Astrocyte of the cerebellum (primary cell): ENCODE measurements around the gene SPPL2B.

Experiments
- DNase-seq: peaks from one replicate; pipeline ENCODE4 v3.0.0-alpha.2; 2011; ENCODE audit warnings: low read depth
- H3K4me3 ChIP-seq: 2 replicates; pipeline ENCODE4 v1.5.1; 2011; ENCODE audit warnings: mild to moderate bottlenecking, low read depth, low read length, moderate library complexity
- CTCF ChIP-seq: IDR thresholded peaks from 2 replicates; pipeline ENCODE4 v1.5.1; 2012; ENCODE audit warnings: low read length, low read depth, moderate library complexity, mild to moderate bottlenecking; ENCODE audit errors: missing control alignments
- in situ Hi-C: cut with HindIII; loops from 2 replicates; pipeline ENCODE4 v1.10.0; 2017; ENCODE audit warnings: low sequenced_read_pairs

Gene SPPL2B

GRCh38 chr19:2338055-2338615 lies 9.7 kb downstream of the SPPL2B start:
- no peak for DNase-seq
- in situ Hi-C loops: no loop called here
- TF ChIP-seq CTCF: no peak
- no peak overlapping the region for H3K4me3 ChIP-seq

- no peak for DNase-seq
- in situ Hi-C loops: no loop called here
- H3K4me3 ChIP-seq: no peak overlapping the region
- TF ChIP-seq CTCF: no peak
Observed at GRCh38 chr19:2338751-2339643, 10.5 kb downstream of the SPPL2B start.

- no peak for DNase-seq
- in situ Hi-C loops: no loop called here
- H3K4me3 ChIP-seq: no peak overlapping the region
- no peak for TF ChIP-seq CTCF
Observed at GRCh38 chr19:2339644-2340310, 11.3 kb downstream of the SPPL2B start.

- in situ Hi-C loops: no loop called here
- no peak for DNase-seq
- TF ChIP-seq CTCF: no peak
- no peak overlapping the region for H3K4me3 ChIP-seq
Observed at GRCh38 chr19:2340496-2341243, 12.2 kb downstream of the SPPL2B start.

GRCh38 chr19:2341244-2341751 lies 12.8 kb downstream of the SPPL2B start:
- in situ Hi-C loops: no loop called here
- TF ChIP-seq CTCF: no peak
- H3K4me3 ChIP-seq: no peak overlapping the region
- no peak for DNase-seq

GRCh38 chr19:2341982-2342381 lies 13.5 kb downstream of the SPPL2B start:
- no peak for TF ChIP-seq CTCF
- in situ Hi-C loops: no loop called here
- no peak overlapping the region for H3K4me3 ChIP-seq
- DNase-seq: no peak
